HG02943 (cell line): ENCODE data around the gene ZBTB12.
"Not testable (repeated sequence)": the region's sequence is repeated elsewhere in the genome, so short reads cannot be mapped to it uniquely, and the experiment has no call there.

Experiments
- ATAC-seq: cut with Tn5 transposase; IDR thresholded peaks from one replicate; pipeline ENCODE4 v1.9.1; 2021; ENCODE audit warnings: mild to moderate bottlenecking, low read depth, moderate library complexity; ENCODE audit not compliant: unreplicated experiment

ZBTB12 gene

DNA sequence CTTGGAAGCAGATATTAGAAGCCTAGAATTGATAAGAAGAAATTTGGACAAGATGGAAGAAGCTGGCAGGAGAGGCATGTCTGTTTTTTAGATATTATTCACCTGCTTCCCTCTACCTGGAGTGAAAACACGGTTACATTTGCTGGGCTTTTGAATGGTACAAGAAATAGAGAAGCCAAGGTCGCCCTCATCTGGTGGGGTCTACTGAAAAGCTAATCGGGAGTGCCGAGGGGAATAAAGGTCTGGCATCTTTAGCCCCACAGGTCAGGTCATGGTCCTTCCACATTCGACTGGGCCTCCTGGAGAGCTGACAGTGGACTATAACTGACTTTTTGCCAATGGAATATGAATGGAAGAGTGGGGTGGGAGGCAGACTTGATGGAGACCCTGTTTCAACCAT, 21.1 kb upstream of the ZBTB12 start:
- no peak for ATAC-seq

- ATAC-seq: no peak
Observed at GRCh38 chr6:31920811-31921210, 18.9 kb upstream of the ZBTB12 start.

- no peak for ATAC-seq
Observed at GRCh38 chr6:31919624-31920303, 17.9 kb upstream of the ZBTB12 start.

DNA sequence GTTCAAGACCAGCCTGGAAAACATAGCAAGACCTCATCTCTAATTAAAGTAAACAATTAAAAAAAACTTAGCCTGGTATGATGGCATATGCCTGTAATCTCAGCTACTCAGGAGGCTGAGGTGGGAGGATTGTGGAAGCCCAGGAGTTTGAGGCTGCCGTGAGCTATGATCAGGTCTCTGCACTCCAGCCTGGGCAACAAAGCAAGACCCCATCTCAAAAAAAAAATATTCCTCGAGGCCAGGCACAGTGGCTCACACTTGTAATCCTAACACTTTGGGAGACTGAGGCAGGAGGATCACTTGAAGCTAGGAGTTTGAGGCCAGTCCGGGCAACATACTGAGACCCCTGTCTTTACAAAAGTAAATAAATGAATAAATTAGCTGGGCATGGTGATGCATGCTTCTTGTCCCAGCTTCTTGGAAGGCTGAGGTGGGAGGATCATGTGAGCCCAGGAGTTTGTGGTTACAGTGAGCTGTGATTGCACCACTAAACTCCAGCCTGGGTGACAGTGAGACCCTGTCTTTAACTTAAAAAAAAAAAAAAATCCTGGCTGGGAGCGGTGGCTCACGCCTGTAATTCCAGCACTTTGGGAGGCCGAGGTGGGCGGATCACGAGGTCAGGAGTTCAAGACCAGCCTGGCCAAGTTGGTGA, 16.3 kb upstream of the ZBTB12 start:
- ATAC-seq: no peak

DNA sequence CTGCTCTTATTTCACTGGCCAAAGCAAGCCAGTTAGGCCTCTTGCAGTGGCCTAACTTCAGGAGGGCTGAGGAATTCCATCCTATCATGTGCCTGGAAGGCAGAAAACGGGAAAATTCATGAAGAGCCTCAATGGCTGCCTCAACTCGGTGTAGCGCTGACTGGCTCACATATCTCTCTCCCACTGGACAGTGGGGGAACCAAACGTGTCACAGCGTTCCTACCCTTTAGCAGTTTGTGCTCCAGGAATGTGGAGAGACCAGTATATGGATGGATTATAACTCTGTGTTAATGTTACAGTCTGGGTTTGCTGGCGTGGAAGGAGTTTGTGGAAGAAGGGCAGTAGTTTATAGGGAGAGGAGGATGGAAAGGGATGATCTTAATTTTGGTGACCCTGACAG, 13.9 kb upstream of the ZBTB12 start:
- ATAC-seq: no peak

DNA sequence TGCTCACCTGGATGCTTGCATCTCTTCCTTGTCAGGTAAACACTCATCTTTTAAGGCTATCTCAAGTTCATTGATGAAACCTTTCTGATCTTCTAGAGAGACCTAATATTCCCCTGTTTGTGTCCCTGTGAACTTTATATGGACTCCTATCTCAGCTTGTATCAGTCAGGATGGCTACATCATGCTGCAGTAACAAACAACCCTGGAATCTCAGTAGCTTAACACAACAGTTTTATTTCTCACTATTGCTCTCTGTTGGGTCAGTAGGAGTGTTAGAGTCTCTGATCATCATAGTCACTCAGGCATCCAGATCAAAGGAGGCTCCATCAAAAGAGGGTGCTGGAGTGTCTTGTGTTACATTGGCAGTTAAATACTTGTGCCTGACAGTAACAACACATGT, 13.5 kb upstream of the ZBTB12 start:
- no peak for ATAC-seq

DNA sequence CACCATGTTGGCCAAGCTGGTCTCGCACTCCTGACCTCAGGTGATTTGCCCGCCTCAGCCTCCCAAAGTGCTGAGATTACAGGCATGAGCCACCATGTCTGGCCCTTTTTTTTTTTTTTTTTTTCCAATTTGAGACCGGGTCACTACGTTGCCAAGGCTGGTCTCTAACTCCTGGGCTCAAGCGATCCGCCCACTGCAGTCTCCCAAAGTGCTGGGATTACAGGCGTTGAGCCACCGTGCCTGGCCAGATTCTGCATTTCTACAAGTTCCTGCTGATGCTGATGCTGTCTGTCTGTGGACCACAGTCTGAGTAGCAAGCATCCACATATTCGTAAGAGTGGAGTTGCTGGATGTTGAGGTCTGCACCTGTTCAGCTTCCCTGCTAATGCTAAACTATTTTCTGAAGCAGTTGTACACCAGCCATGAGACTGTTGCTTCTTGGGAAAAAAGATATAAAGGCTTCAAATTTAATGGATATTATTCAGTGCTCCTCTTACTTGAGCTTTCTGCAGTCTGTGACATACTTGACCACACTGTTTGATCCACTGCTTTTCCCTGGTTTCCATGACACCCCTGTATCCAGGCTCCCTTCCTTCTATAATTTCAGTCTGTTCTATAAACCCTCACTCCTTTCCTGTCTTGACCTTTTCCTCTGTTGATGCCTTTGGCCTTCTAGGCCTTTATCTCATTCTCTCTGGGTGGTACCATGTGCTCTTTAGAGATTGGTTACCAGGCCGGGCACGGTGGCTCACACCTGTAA, 10.1 kb upstream of the ZBTB12 start:
- no peak for ATAC-seq

DNA sequence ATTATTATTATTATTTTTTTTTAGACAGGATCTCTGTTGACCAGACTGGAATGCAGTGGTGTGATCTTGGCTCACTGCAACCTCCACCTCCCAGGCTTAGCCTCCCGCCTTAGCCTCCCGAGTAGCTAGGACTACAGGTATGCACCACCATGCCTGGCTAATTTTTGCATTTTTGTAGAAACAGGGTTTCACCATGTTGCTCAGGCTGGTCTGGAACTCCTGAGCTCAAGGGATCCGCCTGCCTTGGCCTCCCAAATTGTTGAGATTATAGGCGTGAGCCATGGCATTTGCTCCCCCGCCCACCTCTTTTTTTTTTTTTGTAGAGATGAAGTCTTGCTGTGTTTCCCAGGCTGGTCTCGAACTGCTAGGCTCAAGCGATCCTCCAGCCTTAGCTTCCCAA, 7.4 kb upstream of the ZBTB12 start:
- ATAC-seq: not testable (repeated sequence)

GRCh38 chr6:31908791-31909190, 6.9 kb upstream of the ZBTB12 start:
- ATAC-seq: no peak

- not testable (repeated sequence) for ATAC-seq
Observed at GRCh38 chr6:31908255-31908654, 6.4 kb upstream of the ZBTB12 start.

DNA sequence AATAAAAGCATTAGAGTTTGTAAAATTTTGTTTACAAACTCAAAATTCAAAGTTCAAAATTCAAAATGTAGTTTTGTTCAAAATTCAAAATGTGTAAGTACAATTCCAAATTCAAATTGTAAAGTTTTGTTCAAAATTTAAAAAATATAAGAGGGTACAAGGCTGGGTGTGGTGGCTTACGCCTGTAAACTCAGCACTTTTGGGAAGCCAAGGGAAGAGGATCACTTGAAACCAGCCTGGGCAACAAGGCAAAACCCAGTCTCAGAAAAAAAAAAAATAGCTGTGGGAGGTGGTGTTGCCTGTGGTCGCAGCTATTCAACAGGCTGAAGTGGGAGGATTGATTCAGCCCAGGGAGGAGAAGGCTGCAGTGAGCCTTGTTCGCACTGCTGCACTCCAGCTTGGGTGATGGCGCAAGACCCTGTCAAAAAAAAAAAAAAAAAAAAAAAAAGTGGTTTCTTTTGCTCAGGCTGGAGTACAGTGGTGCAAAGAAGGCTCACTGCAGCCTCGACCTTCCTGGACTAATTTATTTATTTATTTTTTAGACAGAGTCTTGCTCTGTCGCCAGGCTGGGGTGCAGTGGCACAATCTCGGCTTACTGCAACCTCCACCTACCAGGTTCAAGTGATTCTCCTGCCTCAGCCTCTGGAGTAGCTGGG, 5.4 kb upstream of the ZBTB12 start:
- no peak for ATAC-seq

DNA sequence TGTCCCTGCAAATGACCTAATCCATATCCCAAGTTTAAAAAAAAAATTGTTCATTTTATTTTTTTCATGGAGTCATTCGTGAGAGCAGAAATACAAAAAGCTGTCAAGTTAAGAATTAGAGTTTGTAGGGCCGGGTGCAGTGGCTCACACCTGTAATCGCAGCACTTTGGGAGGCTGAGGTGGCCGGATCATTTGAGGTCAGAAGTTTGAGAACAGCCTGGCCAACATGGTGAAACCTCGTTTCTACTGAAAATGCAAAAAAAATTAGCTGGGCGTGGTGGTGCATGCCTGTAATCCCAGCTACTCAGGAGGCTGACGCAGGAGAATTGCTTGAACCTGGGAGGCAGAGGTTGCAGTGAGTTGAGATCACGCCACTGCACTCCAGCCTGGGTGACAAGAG, 4.8 kb upstream of the ZBTB12 start:
- ATAC-seq: not testable (repeated sequence)

- ATAC-seq: no peak
Observed at GRCh38 chr6:31906122-31906521, 4.2 kb upstream of the ZBTB12 start.

DNA sequence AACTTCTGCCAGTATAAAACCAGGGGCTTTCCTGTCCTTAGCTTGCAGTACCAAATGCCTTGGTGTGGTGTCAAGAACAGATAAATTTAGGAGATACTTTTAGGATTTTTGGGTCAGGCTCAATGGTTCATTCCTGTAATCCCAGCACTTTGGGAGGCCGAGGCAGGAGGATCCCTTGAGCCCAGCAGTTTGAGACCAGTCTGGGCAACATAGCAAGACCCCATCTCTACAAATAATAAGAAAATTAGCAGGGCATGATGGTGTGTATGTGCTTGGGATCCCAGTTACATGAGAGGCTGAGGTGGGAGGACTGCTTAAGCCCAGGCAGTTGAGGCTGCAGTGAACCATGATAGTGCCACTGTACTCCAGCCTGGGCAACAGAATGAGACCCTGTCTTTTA, 3.2 kb upstream of the ZBTB12 start:
- no peak for ATAC-seq

- ATAC-seq: no peak
Observed at GRCh38 chr6:31903957-31904356, 2.1 kb upstream of the ZBTB12 start.

- ATAC-seq: no peak
Observed at GRCh38 chr6:31901415-31901952, 402 bp downstream of the ZBTB12 start.

- ATAC-seq: no peak
Observed at GRCh38 chr6:31900917-31901414, 920 bp downstream of the ZBTB12 start.

DNA sequence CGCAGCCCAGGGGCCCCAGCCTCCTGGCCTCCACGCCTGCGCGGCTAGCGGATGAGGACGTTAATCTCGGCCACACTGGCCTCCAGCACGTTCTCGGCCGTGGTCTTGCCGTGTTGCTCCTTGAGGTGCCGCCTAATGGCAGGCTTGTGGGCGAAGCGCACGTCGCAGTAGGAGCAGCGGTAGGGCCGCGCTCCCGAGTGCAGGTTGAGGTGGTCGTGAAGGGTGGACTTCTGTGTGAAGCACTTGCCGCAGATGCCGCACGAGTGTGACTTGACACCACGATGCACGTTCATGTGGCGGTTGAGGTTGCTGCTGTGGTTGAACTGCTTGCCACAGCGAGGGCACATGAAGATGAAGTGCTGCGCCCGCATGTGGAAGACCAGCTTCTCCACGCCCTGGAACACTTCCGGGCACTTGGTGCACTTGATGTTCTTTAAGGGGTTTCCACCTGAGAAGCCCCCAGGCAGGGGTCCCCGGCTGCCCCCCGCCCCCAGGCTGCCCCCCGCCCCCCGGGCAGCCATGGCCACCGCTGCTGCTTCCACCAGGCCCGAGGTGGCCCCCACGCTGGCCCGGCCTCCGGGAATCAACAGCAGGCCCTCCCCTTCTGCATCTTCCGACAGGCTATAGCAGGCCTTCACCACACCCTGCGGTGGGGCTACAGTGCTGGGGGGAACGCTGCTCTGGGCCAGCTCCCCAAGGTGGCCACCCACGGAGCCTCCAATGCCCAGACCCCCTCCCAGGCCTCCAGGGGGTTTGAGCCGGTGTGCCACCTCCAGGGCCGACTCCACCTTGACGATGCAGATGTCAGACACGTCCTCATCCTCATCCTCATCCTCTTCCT, 1.8 kb downstream of the ZBTB12 start:
- no peak for ATAC-seq

GRCh38 chr6:31899215-31899614, 2.7 kb downstream of the ZBTB12 start:
- ATAC-seq: no peak
